Neural cell (in vitro differentiated cells): ENCODE data around the gene LRCH1. TPM values are rescaled to one million over a fixed set of nuclear protein-coding genes. Genes with fewer than 3 reads are reported as not detected.

Experiments used
- H2AFZ ChIP-seq: fragments of 200-600, 300-800 bp; sonication (generic), shearing (Covaris generic); 2 replicates; pipeline ENCODE4 v1.6.0; 2014; ENCODE audit warnings: low read depth, mild to moderate bottlenecking, antibody characterized with exemption, low read length, moderate library complexity
- H3F3A ChIP-seq: fragments of 200-600 bp; shearing (Covaris generic); 2 replicates; pipeline ENCODE4 v1.6.1; 2016; ENCODE audit warnings: mild to moderate bottlenecking, moderate library complexity, mixed read lengths, antibody characterized with exemption, low read length; ENCODE audit not compliant: insufficient read depth, poor library complexity, severe bottlenecking
- H3K27ac ChIP-seq: fragments of 200-600, 300-800 bp; sonication (generic), shearing (Covaris generic); 2 replicates; pipeline ENCODE4 v1.5.1; 2014; ENCODE audit warnings: mild to moderate bottlenecking, low read length, moderate library complexity
- H3K27me3 ChIP-seq: fragments of 300-800, 200-600 bp; sonication (generic), shearing (Covaris generic); 2 replicates; pipeline ENCODE4 v1.6.0; 2014; ENCODE audit warnings: mild to moderate bottlenecking, low read depth, low read length, moderate library complexity; ENCODE audit not compliant: insufficient read depth
- H3K36me3 ChIP-seq: fragments of 300-800, 200-600 bp; sonication (generic), shearing (Covaris generic); 2 replicates; pipeline ENCODE4 v1.5.1; 2014; ENCODE audit warnings: mild to moderate bottlenecking, antibody characterized with exemption, low read length, moderate library complexity; ENCODE audit not compliant: insufficient read depth
- H3K4me2 ChIP-seq: fragments of 300-800, 200-600 bp; sonication (generic), shearing (Covaris generic); 2 replicates; pipeline ENCODE4 v1.6.0; 2014; ENCODE audit warnings: mild to moderate bottlenecking, low read length
- H3K4me3 ChIP-seq: fragments of 300-800, 200-600 bp; sonication (generic), shearing (Covaris generic); 2 replicates; pipeline ENCODE4 v1.5.1; 2014; ENCODE audit warnings: mild to moderate bottlenecking, low read length, moderate library complexity
- H3K79me2 ChIP-seq: fragments of 200-600 bp; shearing (Covaris generic); replicated peaks from 2 replicates; pipeline ENCODE4 v1.6.0; 2014; ENCODE audit warnings: mild to moderate bottlenecking, low read length, moderate library complexity; ENCODE audit not compliant: insufficient read depth
- H3K9ac ChIP-seq: fragments of 300-800, 200-600 bp; sonication (generic), shearing (Covaris generic); 2 replicates; pipeline ENCODE4 v1.6.1; 2016; ENCODE audit warnings: mild to moderate bottlenecking, low read length, mixed read lengths
- H3K9me2 ChIP-seq: fragments of 200-600 bp; shearing (Covaris generic); 2 replicates; pipeline ENCODE4 v1.6.1; 2016; ENCODE audit warnings: mild to moderate bottlenecking, low read length, mixed read lengths; ENCODE audit not compliant: insufficient read depth
- H3K9me3 ChIP-seq: fragments of 200-600, 300-800 bp; sonication (generic), shearing (Covaris generic); 2 replicates; pipeline ENCODE4 v1.6.1; 2016; ENCODE audit warnings: mild to moderate bottlenecking, mixed run types, low read length, moderate library complexity, mixed read lengths
- H4K20me1 ChIP-seq: fragments of 200-600 bp; shearing (Covaris generic); 2 replicates; pipeline ENCODE4 v1.6.1; 2016; ENCODE audit warnings: mild to moderate bottlenecking, mixed run types; ENCODE audit not compliant: insufficient read depth
- EP300 ChIP-seq: fragments of 450-650 bp; conservative IDR thresholded peaks from 2 replicates; pipeline ENCODE4 v1.6.1; 2014; ENCODE audit warnings: antibody characterized with exemption, mild to moderate bottlenecking, moderate library complexity; ENCODE audit not compliant: poor library complexity, severe bottlenecking
- EZH2 ChIP-seq: fragments of 200-600, 300-800 bp; shearing (Covaris generic), sonication (generic); IDR thresholded peaks from 2 replicates; pipeline ENCODE4 v1.6.1; 2014; ENCODE audit warnings: antibody characterized with exemption, low read length, borderline replicate concordance, mild to moderate bottlenecking; ENCODE audit not compliant: insufficient read depth, poor library complexity, severe bottlenecking
- MXI1 ChIP-seq: fragments of 450-650 bp; conservative IDR thresholded peaks from 2 replicates; pipeline ENCODE4 v1.6.1; 2014; ENCODE audit warnings: antibody characterized with exemption, mild to moderate bottlenecking; ENCODE audit not compliant: poor library complexity, severe bottlenecking
- POLR2AphosphoS5 ChIP-seq: IDR thresholded peaks from 2 replicates; pipeline ENCODE4 v1.6.1; 2012
- RAD21 ChIP-seq: fragments of 450-650 bp; conservative IDR thresholded peaks from 2 replicates; pipeline ENCODE4 v1.6.1; 2014; ENCODE audit warnings: antibody characterized with exemption, mild to moderate bottlenecking, moderate library complexity
- SMC3 ChIP-seq: fragments of 450-650 bp; conservative IDR thresholded peaks from 2 replicates; pipeline ENCODE4 v1.6.1; 2014; ENCODE audit warnings: antibody characterized with exemption, mild to moderate bottlenecking, moderate library complexity; ENCODE audit not compliant: poor library complexity
- TAF1 ChIP-seq: IDR thresholded peaks from 2 replicates; pipeline ENCODE4 v1.6.1; 2012; ENCODE audit warnings: low read depth
- polyA plus RNA-seq: library from polyadenylated mRNA; depleted of rRNA; stranded (reverse); fragments of >200 nt; gene quantifications from 2 replicates; pipeline ENCODE4 v1.2.3, GENCODE V29; 2014
- TF ChIP-seq, protein P1 (sequence below): IDR thresholded peaks from 2 replicates; pipeline ENCODE4 v1.6.1; 2012; ENCODE audit warnings: borderline replicate concordance
- TF ChIP-seq, protein P2 (sequence below): fragments of 450-650 bp; IDR thresholded peaks from 2 replicates; pipeline ENCODE4 v1.5.1; 2014; ENCODE audit warnings: antibody characterized with exemption, mild to moderate bottlenecking, moderate library complexity; ENCODE audit not compliant: poor library complexity, severe bottlenecking

The LRCH1 gene
- polyA plus RNA-seq, 1 donor from 2014 or later: 15.4 TPM

DNA sequence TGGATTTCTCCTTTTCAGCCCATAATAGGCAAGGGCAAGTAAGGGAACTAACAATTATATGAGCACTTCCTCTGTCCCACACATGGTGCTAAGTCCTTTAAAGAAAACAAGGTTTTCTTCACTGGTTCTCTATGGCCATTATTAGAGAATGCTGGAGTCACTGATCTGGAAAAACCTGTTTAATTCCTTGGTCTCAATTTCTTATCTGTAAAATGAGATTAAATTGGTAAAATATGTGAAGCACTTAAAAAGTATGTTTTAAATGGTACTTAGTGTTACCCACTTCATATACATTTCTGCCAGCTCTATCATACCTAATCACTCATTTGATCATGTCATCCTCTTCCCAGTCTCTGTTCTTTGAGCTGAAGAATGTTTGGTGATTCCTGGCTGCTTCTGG lies 39.4 kb downstream of the LRCH1 start:
- peaks cover 8% of the 10 kb centered on the region for H3K79me2 ChIP-seq

DNA sequence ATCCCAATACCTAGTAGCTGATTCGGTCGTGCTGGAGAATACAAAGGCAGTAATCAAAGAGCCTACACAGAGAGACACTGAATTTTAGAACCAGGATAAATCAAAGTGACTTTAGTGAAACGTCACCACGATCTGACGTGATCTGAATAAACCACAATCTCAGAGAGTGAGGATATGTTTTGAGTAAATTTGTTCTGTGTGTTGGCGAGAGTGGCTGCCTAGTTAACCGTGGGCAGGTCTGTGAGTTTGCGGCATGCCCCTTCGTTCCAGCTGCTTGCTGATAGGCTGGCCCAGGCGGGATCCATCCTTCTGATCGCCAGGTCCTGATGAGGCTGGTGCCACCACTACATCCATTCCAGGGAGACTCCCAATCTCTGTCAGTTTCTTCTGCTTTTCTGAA lies 40.4 kb downstream of the LRCH1 start:
- TF ChIP-seq EP300 (no peak), RAD21 (no peak), POLR2AphosphoS5 (no peak), MXI1 (no peak), EZH2 (no peak), TAF1 (no peak), SMC3 (no peak)
- TF ChIP-seq, protein P1, sequence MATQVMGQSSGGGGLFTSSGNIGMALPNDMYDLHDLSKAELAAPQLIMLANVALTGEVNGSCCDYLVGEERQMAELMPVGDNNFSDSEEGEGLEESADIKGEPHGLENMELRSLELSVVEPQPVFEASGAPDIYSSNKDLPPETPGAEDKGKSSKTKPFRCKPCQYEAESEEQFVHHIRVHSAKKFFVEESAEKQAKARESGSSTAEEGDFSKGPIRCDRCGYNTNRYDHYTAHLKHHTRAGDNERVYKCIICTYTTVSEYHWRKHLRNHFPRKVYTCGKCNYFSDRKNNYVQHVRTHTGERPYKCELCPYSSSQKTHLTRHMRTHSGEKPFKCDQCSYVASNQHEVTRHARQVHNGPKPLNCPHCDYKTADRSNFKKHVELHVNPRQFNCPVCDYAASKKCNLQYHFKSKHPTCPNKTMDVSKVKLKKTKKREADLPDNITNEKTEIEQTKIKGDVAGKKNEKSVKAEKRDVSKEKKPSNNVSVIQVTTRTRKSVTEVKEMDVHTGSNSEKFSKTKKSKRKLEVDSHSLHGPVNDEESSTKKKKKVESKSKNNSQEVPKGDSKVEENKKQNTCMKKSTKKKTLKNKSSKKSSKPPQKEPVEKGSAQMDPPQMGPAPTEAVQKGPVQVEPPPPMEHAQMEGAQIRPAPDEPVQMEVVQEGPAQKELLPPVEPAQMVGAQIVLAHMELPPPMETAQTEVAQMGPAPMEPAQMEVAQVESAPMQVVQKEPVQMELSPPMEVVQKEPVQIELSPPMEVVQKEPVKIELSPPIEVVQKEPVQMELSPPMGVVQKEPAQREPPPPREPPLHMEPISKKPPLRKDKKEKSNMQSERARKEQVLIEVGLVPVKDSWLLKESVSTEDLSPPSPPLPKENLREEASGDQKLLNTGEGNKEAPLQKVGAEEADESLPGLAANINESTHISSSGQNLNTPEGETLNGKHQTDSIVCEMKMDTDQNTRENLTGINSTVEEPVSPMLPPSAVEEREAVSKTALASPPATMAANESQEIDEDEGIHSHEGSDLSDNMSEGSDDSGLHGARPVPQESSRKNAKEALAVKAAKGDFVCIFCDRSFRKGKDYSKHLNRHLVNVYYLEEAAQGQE: no peak
- TF ChIP-seq, protein P2, sequence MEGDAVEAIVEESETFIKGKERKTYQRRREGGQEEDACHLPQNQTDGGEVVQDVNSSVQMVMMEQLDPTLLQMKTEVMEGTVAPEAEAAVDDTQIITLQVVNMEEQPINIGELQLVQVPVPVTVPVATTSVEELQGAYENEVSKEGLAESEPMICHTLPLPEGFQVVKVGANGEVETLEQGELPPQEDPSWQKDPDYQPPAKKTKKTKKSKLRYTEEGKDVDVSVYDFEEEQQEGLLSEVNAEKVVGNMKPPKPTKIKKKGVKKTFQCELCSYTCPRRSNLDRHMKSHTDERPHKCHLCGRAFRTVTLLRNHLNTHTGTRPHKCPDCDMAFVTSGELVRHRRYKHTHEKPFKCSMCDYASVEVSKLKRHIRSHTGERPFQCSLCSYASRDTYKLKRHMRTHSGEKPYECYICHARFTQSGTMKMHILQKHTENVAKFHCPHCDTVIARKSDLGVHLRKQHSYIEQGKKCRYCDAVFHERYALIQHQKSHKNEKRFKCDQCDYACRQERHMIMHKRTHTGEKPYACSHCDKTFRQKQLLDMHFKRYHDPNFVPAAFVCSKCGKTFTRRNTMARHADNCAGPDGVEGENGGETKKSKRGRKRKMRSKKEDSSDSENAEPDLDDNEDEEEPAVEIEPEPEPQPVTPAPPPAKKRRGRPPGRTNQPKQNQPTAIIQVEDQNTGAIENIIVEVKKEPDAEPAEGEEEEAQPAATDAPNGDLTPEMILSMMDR: no peak
- Histone ChIP-seq H2AFZ (no peak overlapping the region), H3K9me2 (no peaks in the 10 kb centered on the region), H3K9me3 (no peaks in the 10 kb centered on the region), H3K27me3 (no peaks in the 10 kb centered on the region), H3K4me2 (no peak overlapping the region), H3K27ac (no peak overlapping the region), H3K4me3 (no peak overlapping the region), H3K79me2 (peaks cover 10% of the 10 kb centered on the region), H3K36me3 (no peaks in the 10 kb centered on the region), H3F3A (no peaks in the 10 kb centered on the region), H3K9ac (no peak overlapping the region), H4K20me1 (no peaks in the 10 kb centered on the region)

More for the DNA sequence above, 39.4 kb downstream of the LRCH1 start:
- TF ChIP-seq, protein P1: no peak
- no peak for TF ChIP-seq POLR2AphosphoS5
- TF ChIP-seq EZH2: no peak
- no peak for TF ChIP-seq EP300
- TF ChIP-seq TAF1: no peak
- TF ChIP-seq, protein P2: no peak
- H3K9me3 ChIP-seq: no peaks in the 10 kb centered on the region
- H3F3A ChIP-seq: no peaks in the 10 kb centered on the region
- no peaks in the 10 kb centered on the region for H3K9me2 ChIP-seq
- no peak overlapping the region for H3K4me3 ChIP-seq
- no peak overlapping the region for H3K27ac ChIP-seq
- no peaks in the 10 kb centered on the region for H3K36me3 ChIP-seq
- H3K4me2 ChIP-seq: no peak overlapping the region
- H4K20me1 ChIP-seq: no peaks in the 10 kb centered on the region
- no peak overlapping the region for H2AFZ ChIP-seq
- H3K27me3 ChIP-seq: no peaks in the 10 kb centered on the region
- H3K9ac ChIP-seq: no peak overlapping the region
